ENCODE results near the gene SLC35F6.

GRCh38 chr2:26812731-26813130 lies 48.6 kb downstream of the SLC35F6 start:
- TF ChIP-seq, protein P1, sequence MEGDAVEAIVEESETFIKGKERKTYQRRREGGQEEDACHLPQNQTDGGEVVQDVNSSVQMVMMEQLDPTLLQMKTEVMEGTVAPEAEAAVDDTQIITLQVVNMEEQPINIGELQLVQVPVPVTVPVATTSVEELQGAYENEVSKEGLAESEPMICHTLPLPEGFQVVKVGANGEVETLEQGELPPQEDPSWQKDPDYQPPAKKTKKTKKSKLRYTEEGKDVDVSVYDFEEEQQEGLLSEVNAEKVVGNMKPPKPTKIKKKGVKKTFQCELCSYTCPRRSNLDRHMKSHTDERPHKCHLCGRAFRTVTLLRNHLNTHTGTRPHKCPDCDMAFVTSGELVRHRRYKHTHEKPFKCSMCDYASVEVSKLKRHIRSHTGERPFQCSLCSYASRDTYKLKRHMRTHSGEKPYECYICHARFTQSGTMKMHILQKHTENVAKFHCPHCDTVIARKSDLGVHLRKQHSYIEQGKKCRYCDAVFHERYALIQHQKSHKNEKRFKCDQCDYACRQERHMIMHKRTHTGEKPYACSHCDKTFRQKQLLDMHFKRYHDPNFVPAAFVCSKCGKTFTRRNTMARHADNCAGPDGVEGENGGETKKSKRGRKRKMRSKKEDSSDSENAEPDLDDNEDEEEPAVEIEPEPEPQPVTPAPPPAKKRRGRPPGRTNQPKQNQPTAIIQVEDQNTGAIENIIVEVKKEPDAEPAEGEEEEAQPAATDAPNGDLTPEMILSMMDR (conservative IDR thresholded peaks at IDR 0.05; ENCODE audit: low read length) = no peak
- no peak for TF ChIP-seq EZH2phosphoT487 (IDR thresholded peaks at IDR 0.05; ENCODE audit: borderline replicate concordance, low read depth, low read length)
